ENCODE data around the gene CHRNA4.
"Not testable (repeated sequence)": the region's sequence is repeated elsewhere in the genome, so short reads cannot be mapped to it uniquely, and the experiment has no call there.

Gene CHRNA4

GRCh38 chr20:63308218-63308911 is 52.8 kb downstream of the CHRNA4 start:
- no peak for DNase-seq (ENCODE audit: low read depth)

- no peak for DNase-seq (ENCODE audit: low read depth)
Observed at GRCh38 chr20:63307538-63308217, 53.5 kb downstream of the CHRNA4 start.

- no peak for DNase-seq (ENCODE audit: low read depth)
Observed at GRCh38 chr20:63306673-63307537, 54.2 kb downstream of the CHRNA4 start.

- not testable (repeated sequence) for DNase-seq (ENCODE audit: low read depth)
Observed at GRCh38 chr20:63305933-63306672, 55.0 kb downstream of the CHRNA4 start.

GRCh38 chr20:63305393-63305792 is 55.8 kb downstream of the CHRNA4 start:
- DNase-seq (ENCODE audit: low read depth) = no peak

- DNase-seq (ENCODE audit: low read depth) = no peak
Observed at GRCh38 chr20:63303095-63303666, 58.0 kb downstream of the CHRNA4 start.

GRCh38 chr20:63301671-63302070 is 59.5 kb downstream of the CHRNA4 start:
- no peak for DNase-seq (ENCODE audit: low read depth)

GRCh38 chr20:63298731-63299312 is 62.3 kb downstream of the CHRNA4 start:
- no peak for DNase-seq (ENCODE audit: low read depth)

GRCh38 chr20:63297796-63298572 is 63.2 kb downstream of the CHRNA4 start:
- no peak for DNase-seq (ENCODE audit: low read depth)

- no peak for DNase-seq (ENCODE audit: low read depth)
Observed at GRCh38 chr20:63297371-63297781, 63.8 kb downstream of the CHRNA4 start.

GRCh38 chr20:63296531-63297299 is 64.4 kb downstream of the CHRNA4 start:
- no peak for DNase-seq (ENCODE audit: low read depth)

GRCh38 chr20:63295846-63296245 is 65.3 kb downstream of the CHRNA4 start:
- DNase-seq (ENCODE audit: low read depth) = no peak

- no peak for DNase-seq (ENCODE audit: low read depth)
Observed at GRCh38 chr20:63295422-63295821, 65.7 kb downstream of the CHRNA4 start.

GRCh38 chr20:63295018-63295417 is 66.1 kb downstream of the CHRNA4 start:
- DNase-seq (ENCODE audit: low read depth) = no peak

- DNase-seq (ENCODE audit: low read depth) = no peak
Observed at GRCh38 chr20:63294536-63294900, 66.6 kb downstream of the CHRNA4 start.

- DNase-seq (ENCODE audit: low read depth) = no peak
Observed at GRCh38 chr20:63293871-63294535, 67.1 kb downstream of the CHRNA4 start.

GRCh38 chr20:63293456-63293855 is 67.7 kb downstream of the CHRNA4 start:
- DNase-seq (ENCODE audit: low read depth) = no peak

Measured in T-helper 22 cell (primary cell).